GM18498 (cell line): Measurements from ENCODE around the gene PLXND1.

Source experiments
- ATAC-seq: cut with Tn5 transposase; IDR thresholded peaks from one replicate; pipeline ENCODE4 v1.9.1; 2021; ENCODE audit warnings: mild to moderate bottlenecking, moderate library complexity; ENCODE audit not compliant: unreplicated experiment

Gene PLXND1

DNA sequence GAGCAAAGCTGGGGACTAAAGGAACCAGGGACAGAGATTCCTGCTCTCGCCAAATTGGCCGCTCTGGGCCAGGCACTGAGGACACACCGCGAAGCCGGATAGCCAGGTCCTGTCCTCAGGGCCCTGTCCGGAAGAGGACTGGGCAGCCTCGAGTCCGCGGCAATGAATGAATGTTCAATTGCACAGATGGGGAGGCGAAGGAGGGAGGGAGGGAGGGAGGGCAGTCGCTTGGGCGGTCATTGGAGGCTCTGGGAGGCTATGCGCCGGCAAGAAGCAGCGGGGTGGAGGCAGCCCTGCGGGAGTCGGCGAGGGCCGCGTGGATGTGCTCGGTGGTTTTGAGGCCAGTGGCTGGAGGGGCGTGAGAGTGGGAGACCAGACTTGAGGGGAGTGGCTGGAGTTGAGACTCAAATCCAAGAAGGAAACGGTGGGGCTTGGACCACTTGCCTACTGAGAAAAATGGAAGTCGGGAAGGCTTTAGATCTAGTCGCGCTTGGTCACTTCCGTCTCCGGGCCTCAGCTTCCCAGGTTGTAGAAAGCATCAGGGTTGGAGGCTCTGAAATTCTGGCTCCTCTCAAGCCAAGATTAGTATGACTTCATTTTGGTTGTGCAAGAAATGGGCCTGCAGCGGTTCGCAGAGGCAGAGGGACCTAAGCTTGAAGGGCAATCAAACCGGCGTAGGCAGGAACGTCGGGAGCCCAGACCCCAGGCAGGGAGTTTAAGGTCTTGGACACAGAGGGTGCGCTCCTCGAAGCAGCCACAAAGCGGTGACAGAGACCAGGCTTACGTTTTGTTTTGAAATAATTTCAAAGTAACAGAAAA is 21.1 kb upstream of the PLXND1 start:
- ATAC-seq, result peak; percentile 37

GRCh38 chr3:129626744-129627349 is 20.4 kb upstream of the PLXND1 start:
- ATAC-seq, result peak; percentile 96

GRCh38 chr3:129625072-129625874 is 18.8 kb upstream of the PLXND1 start:
- ATAC-seq, result no peak

GRCh38 chr3:129624347-129625071 is 18.0 kb upstream of the PLXND1 start:
- ATAC-seq, result no peak

DNA sequence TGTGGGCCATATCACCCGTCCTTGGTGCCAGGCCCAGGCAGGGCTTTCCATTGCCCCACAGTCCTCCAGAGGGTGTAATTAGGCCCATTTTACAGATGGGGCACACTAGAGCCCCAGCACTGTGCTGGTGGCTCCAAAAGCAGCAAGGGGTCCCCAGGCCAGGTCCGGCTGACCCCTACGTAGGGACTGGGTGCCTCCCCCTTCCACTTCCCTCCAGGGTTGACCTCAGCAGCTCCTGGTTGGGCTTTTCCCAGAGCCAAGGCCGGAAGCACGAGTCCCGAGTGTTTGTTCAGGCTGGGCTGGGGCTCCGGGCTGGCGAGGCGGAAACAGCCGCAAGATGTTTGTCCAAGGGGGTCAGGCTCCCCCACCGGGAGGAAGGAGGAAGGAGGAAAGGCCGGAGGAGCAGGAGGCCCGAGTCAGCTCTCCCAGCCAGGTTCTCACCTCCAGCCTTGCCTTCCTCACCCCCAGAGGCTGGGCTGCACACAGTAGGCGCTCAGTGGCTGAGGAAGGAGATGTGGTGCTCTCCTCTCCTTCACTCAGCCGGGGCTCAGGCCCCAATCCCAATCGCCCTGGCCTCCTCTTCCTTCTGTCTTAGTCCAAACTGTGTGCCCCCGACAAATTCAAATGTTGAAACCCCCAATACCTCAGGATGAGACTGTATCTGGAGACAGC is 17.1 kb upstream of the PLXND1 start:
- no peak for ATAC-seq

DNA sequence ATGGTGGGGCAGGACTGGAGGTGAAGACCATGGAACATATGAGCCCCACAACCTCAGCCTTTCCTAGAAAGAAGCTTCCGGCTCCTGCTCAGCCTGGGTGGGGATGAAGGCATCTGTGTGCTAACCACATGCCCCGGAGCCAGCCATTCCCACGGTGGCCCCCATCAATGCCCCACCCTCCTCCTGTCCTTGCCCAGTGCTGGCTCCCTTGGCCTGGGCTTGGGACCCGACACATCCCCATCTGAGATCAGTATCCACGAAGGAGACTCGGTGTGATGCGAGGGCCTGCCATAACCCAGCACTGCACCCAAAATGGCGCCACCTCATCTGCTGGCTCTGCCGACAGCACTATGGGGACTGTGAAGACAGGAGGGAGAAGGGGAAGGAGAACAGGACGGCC is 16.5 kb upstream of the PLXND1 start:
- no peak for ATAC-seq

GRCh38 chr3:129622226-129622874 is 15.9 kb upstream of the PLXND1 start:
- ATAC-seq, result no peak

DNA sequence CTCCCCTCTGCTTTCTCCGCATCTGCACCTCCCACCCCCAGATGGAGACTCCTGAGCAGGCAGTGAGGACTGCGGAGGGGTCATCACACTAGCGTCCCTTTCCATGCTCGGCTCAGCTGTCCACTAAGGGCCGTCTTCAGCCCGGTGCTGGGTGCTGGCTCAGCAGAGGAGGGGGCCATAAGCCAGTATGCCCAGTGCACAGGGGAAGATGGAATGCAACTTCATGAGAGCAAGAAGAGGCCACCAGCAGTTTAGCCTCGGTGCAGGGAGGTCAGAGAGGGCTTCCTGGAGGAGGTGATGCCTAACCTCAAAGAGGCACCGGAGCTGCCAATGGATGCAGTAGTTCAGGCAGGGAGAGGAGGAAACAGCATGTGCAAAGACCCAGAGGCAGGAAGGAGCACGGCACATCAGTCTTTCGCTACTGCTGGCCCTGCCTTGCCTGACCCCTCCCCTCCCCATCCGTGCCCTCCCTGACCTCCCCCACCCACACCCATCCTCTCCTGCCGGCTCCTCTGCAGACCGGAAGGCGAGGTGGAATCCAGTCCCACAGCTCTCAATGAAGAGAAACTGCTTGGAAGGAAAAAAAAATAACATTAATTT is 15.2 kb upstream of the PLXND1 start:
- ATAC-seq, result no peak

GRCh38 chr3:129620828-129621559 is 14.5 kb upstream of the PLXND1 start:
- ATAC-seq, result no peak

DNA sequence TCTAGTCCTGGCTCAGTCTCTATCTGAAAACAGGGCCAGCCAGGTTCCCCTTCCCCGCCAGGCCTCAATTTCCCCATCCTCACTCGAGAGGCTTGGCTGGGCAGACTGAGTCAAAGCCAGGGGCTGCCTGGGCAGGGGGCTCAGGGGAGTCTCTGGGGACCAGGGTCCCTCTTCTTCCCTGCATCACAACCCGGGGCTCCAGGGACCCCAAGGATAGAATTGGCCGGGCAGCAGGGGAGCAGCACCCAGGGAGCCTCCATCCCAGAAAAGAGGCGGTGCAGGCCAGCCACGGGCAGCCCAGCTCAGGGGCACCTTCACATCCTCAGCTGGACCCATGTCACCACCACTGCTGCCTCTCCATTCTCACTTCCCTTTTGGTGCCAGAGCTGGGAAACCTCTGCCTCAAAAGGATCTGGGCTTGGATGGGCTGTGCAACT is 13.3 kb upstream of the PLXND1 start:
- ATAC-seq, result no peak

GRCh38 chr3:129618901-129619671 is 12.6 kb upstream of the PLXND1 start:
- ATAC-seq, result no peak

DNA sequence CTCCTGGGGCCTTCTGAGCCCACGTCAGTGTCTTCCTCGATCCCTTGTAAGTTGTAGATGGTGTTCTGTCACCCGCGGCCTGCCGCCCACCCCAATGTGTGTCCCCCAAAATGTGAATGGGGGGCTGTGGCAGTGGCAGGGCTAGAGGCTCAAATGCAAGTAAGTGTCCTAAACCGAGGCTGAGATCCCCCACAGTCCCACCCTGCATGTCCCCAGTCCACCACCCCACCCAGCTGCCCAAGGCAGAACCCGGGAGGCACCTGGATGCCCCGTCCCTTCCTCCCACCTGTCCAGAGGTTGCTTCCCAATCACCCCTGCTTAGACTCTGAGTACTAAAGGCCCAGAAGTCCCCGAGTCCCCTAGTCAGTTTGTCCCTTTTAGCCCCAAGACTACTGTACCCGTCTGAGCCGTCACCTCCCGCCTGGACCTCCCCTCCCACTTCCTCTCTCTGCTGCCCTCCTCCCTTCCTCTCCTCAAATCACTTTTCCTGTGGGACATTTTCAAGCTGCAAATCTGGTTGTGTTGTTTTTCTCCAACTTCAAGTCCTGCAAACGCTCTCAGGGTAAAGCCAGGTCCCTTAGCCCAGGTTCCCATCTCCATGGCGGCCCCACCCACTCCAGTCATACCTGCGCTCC is 11.8 kb upstream of the PLXND1 start:
- ATAC-seq, result no peak

- ATAC-seq, result no peak
These were observed 11.1 kb upstream of the PLXND1 start for GRCh38 chr3:129617381-129618185.

DNA sequence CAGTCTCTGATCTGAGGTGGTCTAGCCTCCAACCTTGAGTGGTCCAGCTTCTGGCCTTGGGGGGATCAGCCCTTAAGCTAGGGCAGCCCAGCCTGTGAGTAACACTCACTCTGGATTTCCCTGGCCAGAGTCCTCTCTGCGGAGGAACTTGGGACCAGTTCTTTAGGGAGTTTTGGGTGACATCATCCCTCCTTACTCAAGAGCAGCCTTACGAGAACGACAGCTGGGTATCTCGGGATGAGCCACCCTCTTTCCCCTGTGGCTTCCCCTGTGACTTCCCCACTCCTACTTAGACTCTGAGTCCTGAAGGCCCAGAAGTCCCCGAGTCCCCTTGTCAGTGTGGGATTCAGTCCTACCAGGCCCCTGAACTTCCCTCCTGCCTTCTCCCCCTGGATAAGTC is 10.2 kb upstream of the PLXND1 start:
- ATAC-seq, result no peak

DNA sequence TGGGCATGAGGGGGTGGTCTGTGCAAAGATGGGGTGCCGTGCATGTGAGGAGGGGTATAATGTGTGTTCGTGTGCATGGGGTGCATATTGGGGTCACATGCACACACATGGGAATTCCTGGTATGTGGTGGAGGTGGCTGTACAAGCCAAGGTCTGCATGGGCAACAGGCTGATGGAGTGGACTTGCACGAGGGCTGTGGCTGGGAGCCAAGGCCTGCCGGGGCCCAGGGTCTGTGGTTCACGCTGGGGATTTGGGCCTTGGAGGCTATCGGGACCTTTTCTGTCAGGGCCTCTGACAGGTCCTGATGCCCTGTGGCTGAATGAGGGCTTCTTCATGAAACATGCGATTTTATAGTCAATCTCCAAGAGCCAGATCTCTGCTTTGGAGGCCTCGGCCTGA is 9.8 kb upstream of the PLXND1 start:
- ATAC-seq, result no peak

GRCh38 chr3:129615751-129616281 is 9.3 kb upstream of the PLXND1 start:
- ATAC-seq, result no peak

DNA sequence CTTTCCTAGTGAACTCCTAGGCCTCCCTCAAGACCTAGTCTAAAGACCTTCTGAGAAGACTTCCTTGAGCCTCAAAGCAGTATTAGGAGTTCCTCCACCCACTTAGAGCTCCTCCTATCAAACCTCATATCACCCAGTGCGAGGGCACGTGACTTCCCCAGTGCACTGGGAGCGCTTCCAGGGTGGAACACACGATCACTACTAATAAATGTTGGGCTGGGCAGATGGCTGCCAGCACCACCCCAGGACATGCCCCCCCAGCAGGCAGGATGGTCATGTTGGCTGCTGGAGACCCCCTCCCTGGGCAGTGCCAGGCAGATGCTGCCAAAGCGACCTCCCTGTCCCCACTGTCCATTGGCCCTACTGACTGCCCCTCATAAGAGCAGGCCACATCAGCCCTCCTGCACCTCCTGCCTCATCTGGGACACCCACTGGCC is 8.5 kb upstream of the PLXND1 start:
- ATAC-seq, result no peak
